Fibroblast of gingiva (primary cell): ENCODE results near the gene RPL15.
"Not testable (repeated sequence)": the region's sequence is repeated elsewhere in the genome, so short reads cannot be mapped to it uniquely, and the experiment has no call there.

ENCODE experiments used
- DNase-seq: peaks from one replicate; pipeline ENCODE4 v3.0.0-alpha.2; 2011; ENCODE audit warnings: low read depth

Gene RPL15

DNA sequence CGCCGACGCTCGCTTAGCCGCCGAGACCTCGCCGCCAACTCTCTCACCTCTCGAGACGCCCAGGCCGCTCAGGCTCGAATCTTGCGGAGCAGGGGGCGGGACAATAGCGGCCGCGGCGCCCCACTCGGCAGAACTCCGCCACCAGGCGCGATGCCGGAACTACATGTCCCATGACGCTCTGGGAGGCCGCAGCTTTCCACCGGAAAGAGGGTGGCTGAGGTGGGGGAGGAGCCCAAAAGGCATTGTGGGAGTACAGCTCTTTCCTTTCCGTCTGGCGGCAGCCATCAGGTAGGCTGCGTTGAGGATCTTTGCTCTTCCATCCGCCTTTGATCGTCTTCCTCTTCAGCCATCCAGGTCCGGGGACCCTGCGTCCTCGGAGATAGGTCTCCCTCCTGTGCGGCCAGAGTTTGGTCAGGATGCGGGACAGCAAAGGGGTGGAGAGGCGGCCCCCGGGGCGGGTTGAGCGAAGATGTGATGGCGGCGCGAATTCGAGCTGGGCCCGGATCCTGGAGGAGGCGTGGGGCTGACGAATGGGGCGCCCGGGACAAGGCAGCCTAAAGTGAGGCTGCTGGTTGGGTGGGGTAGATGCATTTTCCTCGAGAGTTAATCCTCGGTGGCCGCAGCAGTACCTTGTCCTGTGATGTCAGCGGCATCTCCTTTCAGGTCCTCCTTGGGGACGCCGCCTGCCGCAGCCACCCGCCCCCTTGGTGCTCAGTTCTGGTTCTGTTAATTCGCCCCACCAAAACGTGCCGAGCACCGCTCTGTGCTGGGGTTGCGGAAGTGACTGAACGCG is at the start of gene RPL15, which contains the start of gene NKIRAS1:
RPL15 (plus strand) TSS at position 247 of the 793 bp plus-strand sequence. CDS start 728 bp downstream, outside the sequence.
NKIRAS1 (minus strand) TSS at position 105 of the 793 bp plus-strand sequence. CDS start 6,086 bp downstream, outside the sequence.
- DNase-seq = peak; percentile 95

DNA sequence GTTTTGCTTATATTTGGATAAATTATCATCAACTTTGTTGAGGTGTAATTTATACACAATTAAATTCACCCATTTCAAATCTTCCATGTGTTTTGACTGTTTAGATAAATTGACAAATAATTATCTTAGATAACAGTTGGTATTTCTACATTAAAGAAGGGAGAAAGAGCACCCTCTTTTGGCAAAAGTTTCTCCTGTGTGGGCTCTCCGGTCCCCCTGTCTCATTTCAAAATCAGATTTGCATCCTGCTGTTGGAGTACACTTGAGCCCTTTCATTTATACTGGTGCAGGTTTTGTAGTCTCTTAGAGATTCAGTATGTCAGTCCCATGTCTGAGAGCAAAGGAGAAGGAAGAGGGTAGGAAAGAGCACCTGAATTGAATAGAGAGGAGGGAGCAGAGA is 49.5 kb upstream of the RPL15 start:
- no peak for DNase-seq

DNA sequence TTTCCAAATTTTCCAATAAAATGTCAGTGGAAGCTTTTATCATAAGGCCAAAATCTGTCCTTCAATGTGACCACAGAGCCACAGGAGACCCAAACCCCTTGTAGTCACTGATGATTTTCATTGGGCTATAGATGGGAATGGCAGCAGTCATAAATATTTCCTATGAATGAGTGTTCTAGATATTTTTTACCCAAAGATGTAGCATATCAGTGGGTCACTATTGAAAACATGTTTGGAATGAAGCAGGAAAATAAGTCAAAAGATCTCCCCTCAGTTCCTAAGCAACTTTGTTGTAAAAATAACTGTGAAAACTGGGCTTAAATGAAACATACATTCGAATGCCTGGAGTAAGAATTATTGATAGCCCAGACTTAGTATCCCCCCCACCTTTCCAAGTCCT is 49.1 kb upstream of the RPL15 start:
- no peak for DNase-seq

DNA sequence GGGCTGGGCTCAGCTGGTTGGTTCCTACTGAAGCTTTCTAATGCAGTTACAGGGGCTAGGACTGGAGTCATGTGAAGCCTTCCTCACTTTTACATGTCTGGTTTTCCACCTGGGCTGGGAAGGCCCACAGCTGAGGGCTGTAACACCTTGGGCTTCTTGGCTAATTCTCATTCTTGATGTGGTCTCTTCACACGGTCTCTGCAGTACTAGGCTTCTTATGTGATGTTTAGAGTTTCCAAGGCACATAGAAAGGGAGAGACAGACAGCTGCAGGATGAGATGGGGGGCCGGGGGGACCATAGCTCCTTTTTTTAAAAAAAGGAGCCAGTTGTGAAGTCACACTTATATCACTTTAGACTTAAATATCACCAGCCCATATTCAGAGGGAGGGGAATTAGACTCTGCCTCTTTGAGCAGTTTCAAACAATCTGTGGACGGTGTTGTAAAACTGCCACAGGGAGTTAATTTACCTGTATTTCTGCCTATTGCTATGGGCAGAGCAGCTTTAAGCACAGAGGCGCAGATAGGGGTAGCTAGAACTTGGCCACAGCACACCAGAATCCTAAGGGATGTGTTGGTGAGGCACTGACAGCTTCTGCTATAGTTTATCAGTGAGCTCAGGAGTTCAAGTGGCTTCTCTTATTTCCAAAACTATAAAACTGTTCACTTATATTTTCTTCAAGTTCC is 46.8 kb upstream of the RPL15 start:
- DNase-seq = no peak

DNA sequence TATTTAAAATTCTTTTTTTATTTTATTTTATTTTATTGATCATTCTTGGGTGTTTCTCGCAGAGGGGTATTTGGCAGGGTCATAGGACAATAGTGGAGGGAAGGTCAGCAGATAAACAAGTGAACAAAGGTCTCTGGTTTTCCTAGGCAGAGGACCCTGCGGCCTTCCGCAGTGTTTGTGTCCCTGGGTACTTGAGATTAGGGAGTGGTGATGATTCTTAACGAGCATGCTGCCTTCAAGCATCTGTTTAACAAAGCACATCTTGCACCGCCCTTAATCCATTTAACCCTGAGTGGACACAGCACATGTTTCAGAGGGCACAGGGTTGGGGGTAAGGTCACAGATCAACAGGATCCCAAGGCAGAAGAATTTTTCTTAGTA is 46.3 kb upstream of the RPL15 start:
- DNase-seq = not testable (repeated sequence)

DNA sequence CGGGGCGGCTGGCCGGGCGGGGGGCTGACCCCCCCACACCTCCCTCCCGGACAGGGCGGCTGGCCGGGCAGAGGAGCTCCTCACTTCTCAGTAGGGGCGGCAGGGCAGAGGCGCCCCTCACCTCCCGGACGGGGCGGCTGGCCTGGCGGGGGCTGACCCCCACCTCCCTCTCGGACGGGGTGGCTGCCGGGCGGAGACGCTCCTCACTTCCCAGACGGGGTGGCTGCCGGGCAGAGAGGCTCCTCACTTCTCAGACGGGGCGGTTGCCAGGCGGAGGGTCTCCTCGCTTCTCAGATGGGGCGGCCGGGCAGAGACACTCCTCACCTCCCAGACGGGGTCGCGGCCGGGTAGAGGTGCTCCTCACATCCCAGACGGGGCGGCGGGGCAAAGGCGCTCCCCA is 45.6 kb upstream of the RPL15 start:
- not testable (repeated sequence) for DNase-seq

DNA sequence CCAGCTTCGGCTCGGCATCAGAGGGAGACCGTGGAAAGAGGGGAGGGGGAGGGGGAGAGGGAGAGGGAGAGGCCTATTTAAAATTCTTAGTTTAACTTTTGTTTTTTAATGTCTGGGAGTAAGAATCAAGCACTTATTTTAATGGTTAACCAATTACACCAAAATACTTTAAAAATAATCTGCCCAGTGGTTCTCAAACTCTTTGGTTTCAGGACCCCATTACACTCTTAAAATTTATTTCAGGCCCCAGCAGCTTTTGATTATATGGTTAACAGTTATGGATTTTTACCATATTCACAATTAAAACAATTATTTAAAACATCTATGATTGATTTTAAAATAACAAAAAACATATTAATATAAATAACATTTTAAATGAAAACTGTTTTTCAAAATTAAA is 44.6 kb upstream of the RPL15 start:
- no peak for DNase-seq

DNA sequence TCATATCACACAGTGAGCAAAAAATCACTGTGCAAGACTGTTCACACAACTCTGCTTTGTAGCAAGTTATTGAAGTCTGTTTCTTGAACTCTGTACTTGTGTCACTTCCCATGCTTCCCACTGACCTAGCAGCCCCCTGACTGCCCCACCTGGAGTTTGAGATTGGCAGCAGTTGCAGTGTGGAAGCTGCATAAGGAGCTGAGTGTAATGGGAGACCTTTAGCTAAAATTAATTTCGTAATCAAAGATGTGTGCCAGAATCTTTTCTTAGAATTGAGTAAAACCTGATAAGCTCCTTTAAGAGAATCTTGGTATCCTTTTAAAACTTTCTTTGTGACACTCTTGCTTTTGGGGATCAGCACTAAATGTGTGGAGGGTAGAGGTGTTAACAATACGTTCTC is 43.0 kb upstream of the RPL15 start:
- DNase-seq = peak; percentile 30

DNA sequence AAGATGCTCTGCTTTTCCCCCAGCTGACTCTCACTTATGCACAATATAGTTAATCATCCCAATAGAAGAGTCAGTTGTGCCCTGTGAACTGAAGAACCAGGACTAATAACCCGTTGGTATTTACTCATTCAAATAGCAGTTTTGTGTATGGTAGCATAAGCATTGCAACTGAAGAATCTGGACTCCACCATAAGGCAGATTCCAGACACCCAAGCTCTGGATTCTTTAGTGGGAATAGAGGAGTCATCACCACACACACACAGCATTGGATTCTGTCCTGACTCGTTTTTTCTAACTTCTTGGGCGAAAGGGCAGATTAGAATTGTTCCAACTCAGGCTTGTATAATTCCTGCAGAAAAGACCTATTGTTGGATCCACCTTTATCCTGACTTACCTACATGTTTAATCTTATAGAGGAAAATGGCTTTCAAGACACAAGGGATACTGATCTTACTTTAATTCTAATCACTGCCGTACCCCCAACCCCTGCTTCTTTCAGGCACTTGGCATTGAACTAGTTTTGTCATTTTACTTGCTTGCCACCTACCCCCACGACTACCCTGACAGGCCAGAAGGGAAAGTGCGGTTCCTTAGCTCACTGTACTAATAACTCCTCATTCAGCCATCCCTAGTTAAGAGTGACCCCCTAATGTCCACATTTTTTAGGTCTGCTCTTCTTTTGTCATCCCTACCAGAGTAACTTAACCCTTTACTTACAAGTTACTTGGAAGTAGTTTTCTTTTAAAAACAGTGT is 42.4 kb upstream of the RPL15 start:
- DNase-seq = peak; percentile 44

DNA sequence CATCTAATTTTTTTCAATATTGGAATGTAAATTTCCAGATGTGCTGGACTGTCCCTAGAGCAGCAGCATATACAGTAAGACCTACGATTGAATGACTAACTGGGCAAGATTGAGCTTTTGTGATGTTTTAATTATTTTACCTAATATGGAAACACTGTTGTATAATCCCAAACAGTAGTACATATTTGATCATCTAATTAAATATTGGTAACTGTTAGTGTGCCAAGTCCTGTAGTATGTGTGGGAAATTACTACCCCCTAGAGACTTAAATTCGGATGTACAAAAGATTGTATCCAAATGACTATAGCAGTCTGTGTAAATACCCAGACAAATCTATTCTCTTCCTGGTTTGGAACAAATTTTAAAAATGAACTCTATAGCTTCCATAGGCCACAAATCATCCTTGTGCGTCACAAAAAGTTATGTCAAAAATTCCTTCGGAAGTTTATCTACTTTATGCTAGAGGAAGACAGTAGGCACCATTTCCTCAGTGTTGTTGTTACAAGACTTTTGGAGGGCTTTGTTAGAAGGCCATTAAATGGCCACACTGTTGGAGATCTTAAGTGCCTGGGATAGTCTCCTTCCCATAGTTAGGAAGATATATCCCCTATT is 41.7 kb upstream of the RPL15 start:
- no peak for DNase-seq

DNA sequence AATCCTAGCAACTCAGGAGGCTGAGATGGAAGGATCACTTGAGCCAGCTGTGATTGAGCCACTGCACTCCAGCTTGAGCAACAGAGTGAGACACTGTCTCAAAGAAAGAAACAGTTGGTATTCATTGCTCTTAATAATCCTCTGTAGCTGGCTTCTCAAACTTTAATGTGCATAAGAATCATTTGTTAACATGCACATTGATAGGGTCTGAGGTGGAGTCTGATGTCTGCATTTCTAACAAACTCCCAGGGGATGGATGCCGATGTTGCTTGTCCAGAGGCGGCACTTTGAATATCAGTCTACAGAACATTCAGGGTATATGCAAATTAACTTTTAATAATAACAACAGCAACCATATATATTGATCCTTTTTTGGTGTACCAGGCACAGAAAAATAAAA is 40.0 kb upstream of the RPL15 start:
- peak; percentile 6 for DNase-seq

DNA sequence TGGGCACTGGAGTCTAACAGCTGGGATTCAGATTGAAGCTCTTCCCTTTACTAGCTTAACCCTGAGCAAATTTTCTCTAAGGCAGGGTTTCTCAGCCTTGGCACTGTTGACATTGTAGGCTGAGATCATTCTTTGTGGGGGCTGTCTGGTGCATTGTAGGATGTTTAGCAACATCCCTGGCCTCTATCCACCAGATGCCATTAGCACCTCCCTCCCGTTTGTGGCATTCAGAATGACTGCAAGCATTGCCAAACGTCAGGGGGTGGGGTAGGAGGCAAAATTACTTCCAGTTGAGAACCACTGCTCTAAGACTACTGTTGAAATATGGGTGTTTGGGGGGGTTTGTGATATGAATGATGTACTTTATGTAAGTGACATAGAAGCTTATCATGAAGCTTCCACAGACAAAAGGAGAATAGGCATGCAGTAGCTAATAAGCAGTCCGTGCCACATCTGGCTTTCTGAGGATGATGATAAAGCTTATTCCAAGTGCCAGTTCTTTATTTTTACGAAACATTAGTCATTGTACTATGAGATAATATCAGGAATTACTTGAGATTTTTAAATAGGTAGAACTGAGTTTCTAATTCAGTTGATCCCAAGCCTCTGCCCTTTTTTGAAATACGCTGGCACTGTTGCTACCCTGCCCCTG is 39.5 kb upstream of the RPL15 start:
- peak; percentile 95 for DNase-seq

DNA sequence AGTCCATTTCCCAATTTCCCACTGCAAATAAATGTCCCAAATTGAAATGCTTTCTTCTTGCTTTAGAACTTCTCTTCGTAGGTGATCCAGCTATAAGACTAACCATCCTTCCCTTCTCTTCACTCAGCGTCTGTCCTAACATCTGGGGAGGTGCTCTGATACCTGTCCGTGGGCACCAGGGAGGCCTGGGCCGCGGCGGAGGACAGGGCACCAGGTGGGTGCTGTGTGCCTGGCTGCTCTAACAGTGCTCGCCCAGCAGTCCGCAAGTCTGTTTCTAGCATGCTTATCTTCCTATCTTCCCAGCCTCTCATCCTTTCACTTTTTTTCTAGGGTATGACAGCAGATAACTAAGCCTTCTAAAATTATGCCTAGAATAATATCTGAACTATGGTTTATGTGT is 37.4 kb upstream of the RPL15 start:
- DNase-seq = no peak

DNA sequence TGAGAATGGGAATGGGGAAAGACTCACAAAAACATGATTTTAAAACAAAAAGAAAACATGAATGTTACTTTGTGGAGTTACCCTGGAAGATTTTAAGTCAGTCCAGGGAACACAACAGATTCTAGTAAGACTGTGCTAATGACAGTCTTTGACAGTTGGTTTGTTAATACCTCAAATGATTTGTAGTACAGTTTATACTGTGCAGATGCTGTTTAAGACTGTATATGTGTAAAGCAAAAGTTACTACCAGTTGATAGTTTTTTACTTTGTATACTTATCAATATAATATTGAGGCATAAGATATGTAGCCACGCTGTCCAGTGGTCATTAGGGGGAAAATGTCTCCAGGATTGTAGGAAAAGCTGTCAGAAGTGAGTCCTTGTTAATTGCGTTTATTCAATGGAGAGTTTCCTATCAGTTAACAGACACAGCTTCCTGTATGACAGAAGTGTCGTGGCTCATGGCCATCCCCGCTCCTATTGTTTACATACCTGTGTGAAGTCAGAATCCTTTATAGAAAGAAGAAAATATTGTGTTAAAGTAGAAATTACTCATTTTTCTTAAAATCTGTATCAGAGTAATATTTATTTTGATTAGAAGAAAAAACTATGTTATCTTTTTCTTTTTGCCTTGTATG is 36.1 kb upstream of the RPL15 start:
- no peak for DNase-seq

DNA sequence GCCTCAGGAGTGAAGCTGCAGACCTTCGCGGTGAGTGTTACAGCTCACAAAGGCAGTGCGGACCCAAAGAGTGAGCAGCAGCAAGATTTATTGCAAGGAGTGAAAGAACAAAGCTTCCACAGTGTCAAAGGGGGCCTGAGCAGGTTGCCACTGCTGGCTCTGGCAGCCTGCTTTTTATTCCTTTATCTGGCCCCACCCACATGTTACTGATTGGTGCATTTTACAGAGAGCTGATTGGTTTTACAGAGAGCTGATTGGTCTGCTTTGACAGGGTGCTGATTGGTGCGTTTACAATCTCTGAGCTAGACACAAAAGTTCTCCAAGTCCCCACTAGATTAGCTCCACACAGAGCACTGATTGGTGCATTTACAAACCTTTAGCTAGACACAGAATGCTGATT is 34.9 kb upstream of the RPL15 start:
- not testable (repeated sequence) for DNase-seq

DNA sequence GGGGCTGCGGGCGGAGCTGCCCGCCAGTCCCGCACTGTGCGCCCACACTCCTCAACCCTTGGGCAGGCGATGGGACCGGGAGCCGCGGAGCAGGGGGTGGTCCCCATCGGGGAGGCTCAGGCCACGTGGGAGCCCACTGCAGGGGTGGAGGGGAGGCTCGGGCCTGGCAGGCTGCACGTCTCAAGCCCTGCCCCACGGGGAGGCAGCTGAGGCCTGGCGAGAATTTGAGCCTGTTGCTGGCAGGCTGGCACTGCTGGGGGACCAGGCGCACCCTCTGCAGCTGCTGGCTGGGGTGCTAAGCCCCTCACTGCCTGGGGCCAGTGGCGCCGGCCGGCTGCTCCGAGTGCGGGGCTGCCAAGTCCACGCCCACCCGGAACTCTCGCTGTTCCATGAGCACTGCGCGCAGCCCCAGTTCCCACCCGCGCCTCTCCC is 34.4 kb upstream of the RPL15 start:
- DNase-seq = no peak

DNA sequence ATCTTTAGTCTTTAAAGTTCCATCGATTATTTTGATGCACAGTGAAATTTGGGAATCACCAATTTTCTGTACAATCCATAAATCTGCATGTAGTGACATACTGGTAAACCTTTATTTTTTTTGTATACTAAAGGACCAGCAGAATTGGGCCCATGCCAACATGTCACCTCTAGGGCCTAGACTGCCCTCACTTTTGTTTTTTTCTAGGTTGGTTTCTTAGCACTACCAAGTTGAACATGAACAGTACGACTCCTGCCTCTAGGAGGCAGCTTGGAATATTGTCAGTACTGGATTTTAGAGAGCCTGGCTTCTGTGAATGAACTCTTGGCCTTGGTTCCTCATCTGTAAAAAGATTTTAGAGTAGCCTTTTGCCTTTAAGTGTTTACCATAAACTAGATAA is 32.5 kb upstream of the RPL15 start:
- no peak for DNase-seq

DNA sequence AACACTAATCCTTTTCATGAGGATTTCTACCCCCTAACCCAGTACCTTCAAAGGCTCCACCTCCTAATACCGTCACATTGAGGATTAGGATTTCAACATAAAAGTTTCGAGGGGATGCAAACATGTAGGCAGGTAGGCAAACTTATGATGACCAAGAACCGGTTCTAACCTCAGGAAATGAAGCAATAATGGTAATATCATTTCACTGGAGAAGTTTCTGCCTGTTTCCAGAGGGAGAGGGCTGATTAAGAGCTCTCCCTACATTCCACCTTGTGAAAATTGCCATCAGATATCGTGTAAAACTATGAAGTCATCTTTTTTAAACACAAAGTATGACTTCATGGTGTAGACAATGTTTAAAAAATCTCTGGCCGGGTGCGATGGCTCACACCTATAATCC is 31.7 kb upstream of the RPL15 start:
- DNase-seq = no peak

DNA sequence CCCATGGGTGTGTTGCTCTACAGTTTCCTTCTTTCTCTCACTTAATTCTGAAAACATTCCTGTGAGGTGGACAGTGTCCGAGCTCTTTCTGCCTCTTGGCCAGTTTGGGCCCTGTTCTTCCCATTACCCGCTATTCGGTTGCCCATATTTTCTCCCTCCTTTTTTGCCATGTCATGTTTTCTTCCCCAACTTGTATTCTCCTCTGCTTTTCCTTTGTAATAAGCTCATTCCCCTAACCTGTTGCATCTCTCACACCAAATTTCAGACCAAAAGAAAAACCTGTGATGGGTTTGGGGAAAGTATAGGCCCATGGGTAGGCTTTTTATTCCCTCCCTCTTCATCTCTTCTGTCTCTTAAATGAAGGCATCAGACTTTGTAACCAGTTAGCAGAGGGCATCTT is 30.6 kb upstream of the RPL15 start:
- no peak for DNase-seq

DNA sequence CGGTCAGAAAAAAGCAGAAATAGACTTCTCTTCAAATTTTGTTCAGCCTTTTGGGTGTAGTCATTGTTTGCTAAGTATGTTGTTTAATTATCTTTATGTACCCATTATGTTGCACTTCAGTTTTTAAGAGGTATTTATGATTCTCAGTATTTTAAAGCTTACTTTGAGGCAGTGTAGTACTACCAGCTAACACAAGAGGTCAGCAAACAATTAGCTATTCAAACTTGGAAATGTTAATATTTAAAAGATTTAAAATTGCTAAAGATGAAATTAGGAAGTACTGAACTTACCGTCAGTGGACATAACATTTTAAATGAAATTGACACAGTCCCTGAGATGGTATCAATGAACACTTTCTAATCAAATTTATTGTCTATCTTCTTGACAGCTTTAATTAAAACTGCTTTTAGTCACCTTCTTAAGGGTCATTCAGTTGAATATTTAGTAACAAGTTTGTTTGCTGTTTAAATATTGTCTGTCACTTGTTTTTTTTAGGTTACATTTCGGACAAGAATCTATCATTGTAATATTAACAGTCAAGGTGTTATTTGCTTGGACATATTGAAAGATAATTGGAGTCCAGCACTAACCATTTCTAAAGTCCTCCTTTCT is 28.2 kb upstream of the RPL15 start:
- peak; percentile 39 for DNase-seq

DNA sequence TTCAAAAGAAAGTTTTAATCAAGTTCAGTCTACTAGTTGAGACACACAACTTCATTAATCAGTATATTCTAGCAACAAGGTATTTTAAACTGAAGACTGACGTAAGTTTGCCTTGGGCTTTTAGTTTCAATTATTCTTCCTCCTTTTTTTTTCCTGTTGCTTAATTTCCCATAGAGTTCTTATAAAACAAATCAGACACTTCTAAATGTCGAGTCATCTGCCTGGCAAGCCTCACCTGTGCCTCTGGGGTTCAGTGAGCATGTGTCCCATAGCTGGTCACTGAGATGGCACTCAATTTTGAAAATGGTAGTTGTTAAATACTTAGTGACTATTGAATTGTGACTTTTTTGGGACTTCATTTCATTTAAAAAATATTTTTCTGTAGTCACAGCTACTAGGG is 27.5 kb upstream of the RPL15 start:
- DNase-seq = no peak
